ENCODE data around the gene NAA35.

DNA sequence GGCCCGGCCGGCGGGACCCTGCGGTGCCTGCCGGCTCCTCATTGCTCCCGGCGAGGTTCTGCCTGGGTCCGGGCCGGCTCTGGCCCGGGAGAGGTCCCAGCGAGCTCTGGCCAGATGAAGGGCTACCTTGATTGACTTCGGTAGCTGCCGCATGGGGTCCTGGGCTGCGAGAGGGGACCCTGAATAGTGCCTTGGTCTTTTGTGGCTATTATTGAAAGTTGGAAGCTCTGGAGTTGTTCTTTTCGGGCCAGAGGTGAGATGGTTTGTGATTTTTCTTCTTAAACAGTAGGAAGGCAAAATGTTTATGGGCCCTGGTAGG lies 635 bp downstream of the NAA35 start:
- TF ChIP-seq POLR2A (IDR thresholded peaks at IDR 0.05), result no peak
- TF ChIP-seq, protein P1, sequence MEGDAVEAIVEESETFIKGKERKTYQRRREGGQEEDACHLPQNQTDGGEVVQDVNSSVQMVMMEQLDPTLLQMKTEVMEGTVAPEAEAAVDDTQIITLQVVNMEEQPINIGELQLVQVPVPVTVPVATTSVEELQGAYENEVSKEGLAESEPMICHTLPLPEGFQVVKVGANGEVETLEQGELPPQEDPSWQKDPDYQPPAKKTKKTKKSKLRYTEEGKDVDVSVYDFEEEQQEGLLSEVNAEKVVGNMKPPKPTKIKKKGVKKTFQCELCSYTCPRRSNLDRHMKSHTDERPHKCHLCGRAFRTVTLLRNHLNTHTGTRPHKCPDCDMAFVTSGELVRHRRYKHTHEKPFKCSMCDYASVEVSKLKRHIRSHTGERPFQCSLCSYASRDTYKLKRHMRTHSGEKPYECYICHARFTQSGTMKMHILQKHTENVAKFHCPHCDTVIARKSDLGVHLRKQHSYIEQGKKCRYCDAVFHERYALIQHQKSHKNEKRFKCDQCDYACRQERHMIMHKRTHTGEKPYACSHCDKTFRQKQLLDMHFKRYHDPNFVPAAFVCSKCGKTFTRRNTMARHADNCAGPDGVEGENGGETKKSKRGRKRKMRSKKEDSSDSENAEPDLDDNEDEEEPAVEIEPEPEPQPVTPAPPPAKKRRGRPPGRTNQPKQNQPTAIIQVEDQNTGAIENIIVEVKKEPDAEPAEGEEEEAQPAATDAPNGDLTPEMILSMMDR (IDR thresholded peaks at IDR 0.05), result no peak
